HepG2 (cell line): ENCODE measurements around the gene AANAT. TPM values are rescaled to one million over a fixed set of nuclear protein-coding genes. Genes with fewer than 3 reads are reported as not detected.

Experiments
- ATAC-seq: fragments of 200-7000 bp; cut with Tn5 transposase; 3 replicates; pipeline ENCODE4 v1.9.1; 2020; ENCODE audit warnings: mild to moderate bottlenecking, moderate library complexity
- BruUV-seq: library from RNA; stranded (reverse); fragments of 400-500 nt; replicated peaks from 2 replicates; lab custom pipeline; 2021; lab: Mats Ljungman, UMichigan
- CTCF ChIA-PET: fragments of 300-600 bp; formaldehyde crosslinking; extraction: SDS; loops from one replicate; lab custom pipeline; 2021; ENCODE audit warnings: low total read pairs, inconsistent platforms, low intra/inter-chr PET ratio; lab: Yijun Ruan, JAX
- POLR2A ChIA-PET: fragments of 350-600 bp; sonication (Branson Sonifier 250); formaldehyde crosslinking; loops from one replicate; lab custom pipeline; 2020; ENCODE audit warnings: antibody characterized with exemption, inconsistent platforms; lab: Yijun Ruan, JAX
- DNase-seq: peaks from one replicate; pipeline ENCODE4 v3.0.0-alpha.2; 2015; ENCODE audit warnings: low spot score
- FAIRE-seq: peaks from 3 replicates; lab custom pipeline; 2011; peaks lifted over from hg19 to GRCh38; lab: Jason Lieb, UNC
- H2AFZ ChIP-seq: one replicate; pipeline ENCODE4 v1.6.1; 2011; ENCODE audit warnings: low read length, inconsistent platforms
- H3K27ac ChIP-seq: fragments of 300-600 bp; 3 replicates; pipeline ENCODE4 v1.8.0; 2011; ENCODE audit warnings: mixed run types, mild to moderate bottlenecking, mixed read lengths, low read length, inconsistent platforms; ENCODE audit not compliant: insufficient read depth; ENCODE audit errors: extremely low read length
- H3K27me3 ChIP-seq, 2 experiments: fragments of 200-600 bp in 1 of 2; 2 replicates in 1 of 2; 3 replicates in 1 of 2; pipeline versions ENCODE4 v1.6.0 to v1.8.0; 2011; ENCODE audit warnings: low read length in 2 of 2, mild to moderate bottlenecking in 2 of 2, moderate library complexity in 2 of 2, inconsistent platforms in 1 of 2; ENCODE audit not compliant: insufficient read depth in 2 of 2, control insufficient read depth in 1 of 2
- H3K36me3 ChIP-seq, 2 experiments: fragments of 200-600 bp in 1 of 2; replicated peaks in 1 of 2; 2 replicates in 1 of 2; 3 replicates in 1 of 2; pipeline versions ENCODE4 v1.5.1 to v1.8.0; 2011; ENCODE audit warnings: low read length in 2 of 2, inconsistent platforms in 1 of 2; ENCODE audit not compliant: insufficient read depth in 2 of 2, control insufficient read depth in 1 of 2
- H3K4me1 ChIP-seq: 2 replicates; pipeline ENCODE4 v1.5.1; 2012; ENCODE audit warnings: low read length, inconsistent platforms; ENCODE audit not compliant: insufficient read depth
- H3K4me2 ChIP-seq: 2 replicates; pipeline ENCODE4 v1.6.0; 2011; ENCODE audit warnings: low read depth, low read length, inconsistent platforms
- H3K4me3 ChIP-seq, 3 experiments: fragments of 200-600 bp in 1 of 3; sonication (generic), shearing (Covaris generic) in 1 of 3; replicated peaks in 1 of 3; 2 replicates each; pipeline ENCODE4 v1.5.1; 2011 to 2016; ENCODE audit warnings: low read length in 3 of 3, inconsistent platforms in 2 of 3, low read depth in 2 of 3, mild to moderate bottlenecking in 2 of 3, control low read depth in 1 of 3, mixed read lengths in 1 of 3; ENCODE audit not compliant: insufficient read depth in 1 of 3
- H3K79me2 ChIP-seq: one replicate; pipeline ENCODE4 v1.6.1; 2011; ENCODE audit warnings: low read length, inconsistent platforms; ENCODE audit not compliant: insufficient read depth
- H3K9ac ChIP-seq: 2 replicates; pipeline ENCODE4 v1.6.0; 2011; ENCODE audit warnings: mild to moderate bottlenecking, low read depth, low read length, inconsistent platforms; ENCODE audit not compliant: insufficient read depth
- H3K9me3 ChIP-seq: 2 replicates; pipeline ENCODE4 v1.5.1; 2012; ENCODE audit warnings: mild to moderate bottlenecking, low read length
- H4K20me1 ChIP-seq: 2 replicates; pipeline ENCODE4 v1.6.0; 2011; ENCODE audit warnings: inconsistent platforms, mild to moderate bottlenecking, low read length, moderate library complexity; ENCODE audit not compliant: insufficient read depth
- HDAC2 ChIP-seq: sonication (generic); formaldehyde crosslinking; IDR thresholded peaks from 2 replicates; pipeline ENCODE4 v1.4.0; 2020; ENCODE audit warnings: missing genetic modification reagents
- MTF2 ChIP-seq: sonication (generic); formaldehyde crosslinking; IDR thresholded peaks from 2 replicates; pipeline ENCODE4 v1.5.0; 2020; ENCODE audit warnings: missing genetic modification reagents, borderline replicate concordance
- NFE2L2 ChIP-seq: fragments of 150-350 bp; IDR thresholded peaks from 2 replicates; pipeline ENCODE4 v1.6.1; 2014; ENCODE audit warnings: low read length
- TGIF2 ChIP-seq: IDR thresholded peaks from 2 replicates; pipeline ENCODE4 v1.6.1; 2016; ENCODE audit warnings: control low read depth, missing compliant biosample characterization
- TOPORS ChIP-seq: sonication (generic); formaldehyde crosslinking; IDR thresholded peaks from 2 replicates; pipeline ENCODE4 v1.8.0; 2023; ENCODE audit warnings: mild to moderate bottlenecking, missing genetic modification reagents
- ZBTB1 ChIP-seq: sonication (generic); formaldehyde crosslinking; IDR thresholded peaks from 2 replicates; pipeline ENCODE4 v1.4.0; 2020; ENCODE audit warnings: missing genetic modification reagents, borderline replicate concordance
- ZFP36L1 ChIP-seq: sonication (generic); formaldehyde crosslinking; IDR thresholded peaks from 2 replicates; pipeline ENCODE4 v1.8.0; 2022; ENCODE audit warnings: mild to moderate bottlenecking, missing genetic modification reagents, moderate library complexity
- ZFP62 ChIP-seq: sonication (generic); formaldehyde crosslinking; IDR thresholded peaks from 2 replicates; pipeline ENCODE4 v1.4.0; 2020; ENCODE audit warnings: missing genetic modification reagents
- ZNF331 ChIP-seq: sonication (generic); formaldehyde crosslinking; IDR thresholded peaks from 2 replicates; pipeline ENCODE4 v1.4.0; 2020; ENCODE audit warnings: missing genetic modification reagents
- WGBS: methylation state at CpG from one replicate; pipeline ENCODE4 v1.1.6; 2017; ENCODE audit warnings: low lambda C conversion rate; 5-methylcytosine and 5-hydroxymethylcytosine counted together
- in situ Hi-C: cut with HindIII; loops from 2 replicates; pipeline ENCODE4 v1.10.0; 2017; ENCODE audit warnings: low pct_unique_long_range_greater_than_20kb; ENCODE audit not compliant: extremely low pct_ligation_motif_present
- intact Hi-C: fragments of 100-400 bp; cut with micrococcal nuclease; formaldehyde crosslinking; loops from one replicate; pipeline ENCODE4 v1.10.0; 2022; ENCODE audit not compliant: unreplicated experiment
- polyA plus RNA-seq, 8 experiments: library from polyadenylated mRNA; depleted of rRNA in 3 of 8; stranded (reverse) in 7 of 8; unstranded in 1 of 8; fragments of >200 nt; fragmentation: Illumina TruSeq in 4 of 8; extraction: Trizol in 4 of 8; gene quantifications; 2 replicates each; pipeline versions ENCODE4 v1.2.1 to v1.2.3, GENCODE V29; 2011 to 2016; ENCODE audit warnings: low read depth in 4 of 8, missing spikeins in 1 of 8, mixed read lengths in 1 of 8; ENCODE audit not compliant: insufficient read depth in 1 of 8
- total RNA-seq, 5 experiments: library from RNA; depleted of rRNA; stranded (reverse); fragments of >200 nt; fragmentation: Illumina TruSeq; extraction: Trizol; gene quantifications; 2 replicates each; pipeline ENCODE4 v1.2.3, GENCODE V29; 2016; ENCODE audit warnings: low read depth in 1 of 5
- TF ChIP-seq, protein P1 (sequence below): sonication (generic); formaldehyde crosslinking; IDR thresholded peaks from 2 replicates; pipeline ENCODE4 v1.8.0; 2022; ENCODE audit warnings: mild to moderate bottlenecking, missing genetic modification reagents
- TF ChIP-seq, protein P2 (sequence below): sonication (generic); formaldehyde crosslinking; IDR thresholded peaks from 2 replicates; pipeline ENCODE4 v1.9.0; 2021; ENCODE audit warnings: mild to moderate bottlenecking, missing genetic modification reagents

AANAT gene
- total and polyA plus RNA-seq, 2 of the 13 experiments (the other 11 are each of a cell fraction or from before 2014, with no cell fraction given), result 0.07 TPM; not detected in 1

DNA sequence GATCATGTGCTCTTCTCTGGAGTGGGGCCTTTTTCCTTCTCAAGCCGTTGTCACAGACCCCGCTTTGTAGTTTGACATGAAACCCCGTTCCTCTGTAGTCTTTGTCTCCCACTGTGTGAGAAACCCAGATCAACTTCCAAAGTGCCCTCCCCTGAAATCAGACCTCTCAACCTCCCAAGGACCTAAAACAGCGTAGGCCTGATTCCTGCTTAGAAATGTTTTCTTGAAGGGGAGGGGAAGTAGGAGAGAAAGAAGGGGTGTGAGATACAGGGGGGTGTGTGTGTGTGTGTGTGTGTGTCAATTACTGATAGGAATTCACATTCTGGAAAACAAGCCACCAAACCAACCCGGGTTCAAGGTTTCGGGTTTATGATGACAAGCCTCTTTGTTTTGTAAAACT, 15.9 kb upstream of the AANAT start:
- FAIRE-seq, result no peak
- peaks cover 50% of the 10 kb centered on the region for H4K20me1 ChIP-seq
- TF ChIP-seq TOPORS (CRISPR knock-in tag) (0 out of 2 replicates have a peak, but pooled peaks have one; percentile 30), HDAC2 (no peak), NFE2L2 (no peak), ZFP62 (no peak), MTF2 (CRISPR knock-in tag) (no peak), ZNF331 (CRISPR knock-in tag) (no peak), ZFP36L1 (no peak), TGIF2 (0 out of 2 replicates have a peak, but pooled peaks have one; percentile 31), ZBTB1 (CRISPR knock-in tag) (no peak)
- TF ChIP-seq, protein P1, sequence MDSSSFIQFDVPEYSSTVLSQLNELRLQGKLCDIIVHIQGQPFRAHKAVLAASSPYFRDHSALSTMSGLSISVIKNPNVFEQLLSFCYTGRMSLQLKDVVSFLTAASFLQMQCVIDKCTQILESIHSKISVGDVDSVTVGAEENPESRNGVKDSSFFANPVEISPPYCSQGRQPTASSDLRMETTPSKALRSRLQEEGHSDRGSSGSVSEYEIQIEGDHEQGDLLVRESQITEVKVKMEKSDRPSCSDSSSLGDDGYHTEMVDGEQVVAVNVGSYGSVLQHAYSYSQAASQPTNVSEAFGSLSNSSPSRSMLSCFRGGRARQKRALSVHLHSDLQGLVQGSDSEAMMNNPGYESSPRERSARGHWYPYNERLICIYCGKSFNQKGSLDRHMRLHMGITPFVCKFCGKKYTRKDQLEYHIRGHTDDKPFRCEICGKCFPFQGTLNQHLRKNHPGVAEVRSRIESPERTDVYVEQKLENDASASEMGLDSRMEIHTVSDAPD, result no peak
- TF ChIP-seq, protein P2, sequence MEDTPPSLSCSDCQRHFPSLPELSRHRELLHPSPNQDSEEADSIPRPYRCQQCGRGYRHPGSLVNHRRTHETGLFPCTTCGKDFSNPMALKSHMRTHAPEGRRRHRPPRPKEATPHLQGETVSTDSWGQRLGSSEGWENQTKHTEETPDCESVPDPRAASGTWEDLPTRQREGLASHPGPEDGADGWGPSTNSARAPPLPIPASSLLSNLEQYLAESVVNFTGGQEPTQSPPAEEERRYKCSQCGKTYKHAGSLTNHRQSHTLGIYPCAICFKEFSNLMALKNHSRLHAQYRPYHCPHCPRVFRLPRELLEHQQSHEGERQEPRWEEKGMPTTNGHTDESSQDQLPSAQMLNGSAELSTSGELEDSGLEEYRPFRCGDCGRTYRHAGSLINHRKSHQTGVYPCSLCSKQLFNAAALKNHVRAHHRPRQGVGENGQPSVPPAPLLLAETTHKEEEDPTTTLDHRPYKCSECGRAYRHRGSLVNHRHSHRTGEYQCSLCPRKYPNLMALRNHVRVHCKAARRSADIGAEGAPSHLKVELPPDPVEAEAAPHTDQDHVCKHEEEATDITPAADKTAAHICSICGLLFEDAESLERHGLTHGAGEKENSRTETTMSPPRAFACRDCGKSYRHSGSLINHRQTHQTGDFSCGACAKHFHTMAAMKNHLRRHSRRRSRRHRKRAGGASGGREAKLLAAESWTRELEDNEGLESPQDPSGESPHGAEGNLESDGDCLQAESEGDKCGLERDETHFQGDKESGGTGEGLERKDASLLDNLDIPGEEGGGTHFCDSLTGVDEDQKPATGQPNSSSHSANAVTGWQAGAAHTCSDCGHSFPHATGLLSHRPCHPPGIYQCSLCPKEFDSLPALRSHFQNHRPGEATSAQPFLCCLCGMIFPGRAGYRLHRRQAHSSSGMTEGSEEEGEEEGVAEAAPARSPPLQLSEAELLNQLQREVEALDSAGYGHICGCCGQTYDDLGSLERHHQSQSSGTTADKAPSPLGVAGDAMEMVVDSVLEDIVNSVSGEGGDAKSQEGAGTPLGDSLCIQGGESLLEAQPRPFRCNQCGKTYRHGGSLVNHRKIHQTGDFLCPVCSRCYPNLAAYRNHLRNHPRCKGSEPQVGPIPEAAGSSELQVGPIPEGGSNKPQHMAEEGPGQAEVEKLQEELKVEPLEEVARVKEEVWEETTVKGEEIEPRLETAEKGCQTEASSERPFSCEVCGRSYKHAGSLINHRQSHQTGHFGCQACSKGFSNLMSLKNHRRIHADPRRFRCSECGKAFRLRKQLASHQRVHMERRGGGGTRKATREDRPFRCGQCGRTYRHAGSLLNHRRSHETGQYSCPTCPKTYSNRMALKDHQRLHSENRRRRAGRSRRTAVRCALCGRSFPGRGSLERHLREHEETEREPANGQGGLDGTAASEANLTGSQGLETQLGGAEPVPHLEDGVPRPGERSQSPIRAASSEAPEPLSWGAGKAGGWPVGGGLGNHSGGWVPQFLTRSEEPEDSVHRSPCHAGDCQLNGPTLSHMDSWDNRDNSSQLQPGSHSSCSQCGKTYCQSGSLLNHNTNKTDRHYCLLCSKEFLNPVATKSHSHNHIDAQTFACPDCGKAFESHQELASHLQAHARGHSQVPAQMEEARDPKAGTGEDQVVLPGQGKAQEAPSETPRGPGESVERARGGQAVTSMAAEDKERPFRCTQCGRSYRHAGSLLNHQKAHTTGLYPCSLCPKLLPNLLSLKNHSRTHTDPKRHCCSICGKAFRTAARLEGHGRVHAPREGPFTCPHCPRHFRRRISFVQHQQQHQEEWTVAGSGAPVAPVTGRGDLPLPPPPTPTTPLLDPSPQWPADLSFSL, result peak; percentile 52; the same call in 1 of the 2 replicates
- TF ChIP-seq, all 625 proteins: peak for 3
- no peak overlapping the region for H2AFZ ChIP-seq
- in situ Hi-C loops (loop anchor here (5.0 kb wide), 1 partner anchor 49 kb away; no protein-coding TSS in a partner anchor), intact Hi-C loops (no loop called here)
- no peak overlapping the region for H3K27ac ChIP-seq
- H3K36me3 ChIP-seq, result peaks cover 0 to 4% of the 10 kb centered on the region in 2 experiments; a peak in 2 of 5 replicates
- peak overlapping the region; percentile 92 for H3K4me2 ChIP-seq
- H3K4me1 ChIP-seq, result peaks cover 55% of the 10 kb centered on the region
- no peaks in the 10 kb centered on the region for H3K9me3 ChIP-seq
- no TSS peak for BruUV-seq
- peak overlapping the region; percentile 91 for H3K9ac ChIP-seq
- H3K4me3 ChIP-seq, result peak overlapping the region; percentile 84 to 97 (median 92)
- CTCF ChIA-PET, result no interaction called here
- WGBS, result 19% methylated on average over 6 of the region's 6 CpGs
- H3K79me2 ChIP-seq, result peaks cover 60% of the 10 kb centered on the region
- DNase-seq (no peak), ATAC-seq (no peak)
- H3K27me3 ChIP-seq, result no peaks in the 10 kb centered on the region; a peak in 1 of 5 replicates
- POLR2A ChIA-PET, result interaction anchor here (1.0 to 3.1 kb wide), 2 partner anchors 49 to 71 kb away, joined by 3 to 26 read pairs; partner anchors contain the start of gene RHBDF2
